CD14-positive monocyte (primary cell): Measurements from ENCODE around the gene CCR6. TPM values are rescaled to one million over a fixed set of nuclear protein-coding genes. Genes with fewer than 3 reads are reported as not detected.

Experiments used
- DNase-seq, 3 donors: peaks; one replicate each; pipeline ENCODE4 v3.0.0-alpha.2; 2011 to 2022
- H2AFZ ChIP-seq: 2 replicates; pipeline ENCODE4 v1.6.0; 2012; ENCODE audit warnings: mild to moderate bottlenecking, low read depth, low read length, inconsistent platforms; ENCODE audit not compliant: insufficient read depth, poor library complexity, severe bottlenecking
- H3K27ac ChIP-seq, 2 donors: 1 replicate in 1 of 2; 2 replicates in 1 of 2; pipeline ENCODE4 v1.5.1; 2012 to 2013; ENCODE audit warnings: low read length in 2 of 2, control low read depth in 1 of 2, inconsistent platforms in 1 of 2, low read depth in 1 of 2, mild to moderate bottlenecking in 1 of 2
- H3K27me3 ChIP-seq, 2 donors: one replicate each; pipeline versions ENCODE4 v1.6.0 to v1.6.1; 2011 to 2013; ENCODE audit warnings: low read length in 2 of 2; ENCODE audit not compliant: control insufficient read depth in 2 of 2, insufficient read depth in 2 of 2
- H3K36me3 ChIP-seq, 2 donors: replicated peaks in 1 of 2; 1 replicate in 1 of 2; 2 replicates in 1 of 2; pipeline versions ENCODE4 v1.5.1 to v1.6.1; 2012 to 2013; ENCODE audit warnings: low read length in 2 of 2, control low read depth in 1 of 2, inconsistent platforms in 1 of 2, mild to moderate bottlenecking in 1 of 2; ENCODE audit not compliant: insufficient read depth in 2 of 2, control insufficient read depth in 1 of 2
- H3K4me1 ChIP-seq, 2 donors: 1 replicate in 1 of 2; 2 replicates in 1 of 2; pipeline versions ENCODE4 v1.5.1 to v1.6.1; 2012 to 2013; ENCODE audit warnings: low read length in 2 of 2, control low read depth in 1 of 2, inconsistent platforms in 1 of 2, mild to moderate bottlenecking in 1 of 2, moderate library complexity in 1 of 2; ENCODE audit not compliant: insufficient read depth in 2 of 2, control insufficient read depth in 1 of 2
- H3K4me2 ChIP-seq: replicated peaks from 2 replicates; pipeline ENCODE3; 2012; ENCODE audit warnings: low read length, moderate library complexity, mild to moderate bottlenecking; ENCODE audit not compliant: poor library complexity, severe bottlenecking; ENCODE audit errors: extremely low read depth
- H3K4me3 ChIP-seq, 3 experiments: fragments of 200-600 bp in 1 of 3; sonication (generic) in 1 of 3; replicated peaks in 1 of 3; 1 replicate in 2 of 3; 2 replicates in 1 of 3; pipeline ENCODE4 v1.5.1; 2011 to 2013; ENCODE audit warnings: low read length in 3 of 3, mild to moderate bottlenecking in 3 of 3, control low read depth in 2 of 3, low read depth in 2 of 3, inconsistent platforms in 1 of 3, moderate library complexity in 1 of 3
- H3K79me2 ChIP-seq: 2 replicates; pipeline ENCODE4 v1.6.0; 2012; ENCODE audit warnings: mild to moderate bottlenecking, control low read depth, inconsistent platforms, low read length, moderate library complexity; ENCODE audit not compliant: insufficient read depth
- H3K9ac ChIP-seq: 2 replicates; pipeline ENCODE4 v1.6.0; 2017; ENCODE audit warnings: low read length, mild to moderate bottlenecking; ENCODE audit not compliant: insufficient read depth, poor library complexity, severe bottlenecking
- H3K9me3 ChIP-seq, 2 donors: replicated peaks in 1 of 2; 1 replicate in 1 of 2; 2 replicates in 1 of 2; pipeline versions ENCODE4 v1.5.1 to v1.6.1; 2012 to 2013; ENCODE audit warnings: low read length in 2 of 2, control low read depth in 1 of 2; ENCODE audit not compliant: control insufficient read depth in 1 of 2, insufficient read depth in 1 of 2
- H4K20me1 ChIP-seq: 2 replicates; pipeline ENCODE4 v1.6.0; 2012; ENCODE audit warnings: mild to moderate bottlenecking, low read length, control low read depth, moderate library complexity; ENCODE audit not compliant: insufficient read depth
- H3K27ac Mint-ChIP-seq, 7 donors: one replicate each; pipeline ENCODE4 v1.8.0; 2020; ENCODE audit warnings: mild to moderate bottlenecking in 7 of 7, mixed read lengths in 7 of 7, moderate library complexity in 6 of 7, inconsistent platforms in 2 of 7
- H3K27me3 Mint-ChIP-seq, 3 donors: one replicate each; pipeline ENCODE4 v1.8.0; 2021 to 2022; ENCODE audit warnings: low read depth in 3 of 3, mild to moderate bottlenecking in 3 of 3, mixed read lengths in 3 of 3, moderate library complexity in 3 of 3, inconsistent platforms in 1 of 3
- H3K36me3 Mint-ChIP-seq, 2 donors: one replicate each; pipeline ENCODE4 v1.8.0; 2020; ENCODE audit warnings: mixed read lengths in 2 of 2, inconsistent platforms in 1 of 2, mild to moderate bottlenecking in 1 of 2
- H3K4me1 Mint-ChIP-seq: one replicate; pipeline ENCODE4 v1.8.0; 2020; ENCODE audit warnings: mild to moderate bottlenecking, mixed read lengths
- H3K4me3 Mint-ChIP-seq, 2 donors: one replicate each; pipeline ENCODE4 v1.8.0; 2020; ENCODE audit warnings: mild to moderate bottlenecking in 2 of 2, mixed read lengths in 2 of 2, moderate library complexity in 1 of 2
- H3K9me3 Mint-ChIP-seq, 7 donors: one replicate each; pipeline ENCODE4 v1.8.0; 2020 to 2022; ENCODE audit warnings: mixed read lengths in 7 of 7, mild to moderate bottlenecking in 6 of 7, moderate library complexity in 6 of 7, inconsistent platforms in 2 of 7
- CTCF ChIP-seq: fragments of 200-600 bp; IDR thresholded peaks from one replicate; pipeline ENCODE4 v1.8.0; 2022; ENCODE audit warnings: antibody characterized with exemption, mild to moderate bottlenecking
- WGBS: methylation state at CpG from one replicate; pipeline ENCODE4 v1.1.5; 2013; ENCODE audit warnings: missing lambda C conversion rate; ENCODE audit not compliant: insufficient coverage; 5-methylcytosine and 5-hydroxymethylcytosine counted together
- intact Hi-C, 2 donors: fragments of 100-400 bp; cut with micrococcal nuclease; formaldehyde crosslinking; loops; one replicate each; pipeline versions ENCODE4 v1.15.0 to v1.15.1; 2023
- polyA plus RNA-seq, 3 donors: library from polyadenylated mRNA; depleted of rRNA in 1 of 3; unstranded in 2 of 3; stranded (reverse) in 1 of 3; fragments of 300-500 nt in 2 of 3; fragments of >200 nt in 1 of 3; fragmentation: Illumina TruSeq in 2 of 3; gene quantifications; 1 replicate in 2 of 3; 2 replicates in 1 of 3; pipeline ENCODE4 v1.2.3, GENCODE V29; 2012 to 2021

Gene CCR6
- polyA plus RNA-seq, 3 donors, result 0.07 to 0.43 TPM; not detected in 1

DNA sequence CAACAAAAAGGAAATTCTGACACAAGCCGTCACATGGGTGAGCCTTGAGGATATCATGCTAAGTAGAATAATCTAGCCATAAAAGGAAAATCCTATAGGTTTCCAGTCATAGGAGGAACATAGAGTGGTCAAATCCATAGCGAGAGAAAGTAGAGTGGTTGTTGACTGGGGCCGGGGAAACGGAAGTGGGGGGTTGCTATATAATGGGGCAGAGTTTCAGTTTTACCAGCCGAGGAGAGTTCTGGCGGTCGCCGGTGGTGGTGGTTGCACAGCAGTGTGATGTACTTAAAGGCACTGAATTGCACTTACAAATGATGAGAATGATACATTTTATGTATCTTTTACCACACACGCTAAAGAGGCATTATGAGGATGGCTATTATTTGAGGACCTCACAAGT is 30.0 kb downstream of the CCR6 start:
- Histone ChIP-seq H4K20me1 (no peaks in the 10 kb centered on the region), H3K4me1 (peaks cover 17 to 31% of the 10 kb centered on the region in 2 donors), H3K27ac (peak overlapping the region in 1 of 2 donors; percentile 69), H3K36me3 (no peaks in the 10 kb centered on the region), H3K27me3 (no peaks in the 10 kb centered on the region), H3K79me2 (no peaks in the 10 kb centered on the region), H3K9me3 (no peaks in the 10 kb centered on the region), H3K9ac (no peak overlapping the region), H3K4me3 (no peak overlapping the region), H3K4me2 (peak overlapping the region; percentile 44), H2AFZ (no peak overlapping the region)
- Mint-ChIP-seq H3K36me3 (no peaks in the 10 kb centered on the region), H3K9me3 (peaks cover 0 to 2% (median 0%) of the 10 kb centered on the region in 7 donors), H3K27ac (peak overlapping the region in 6 of 7 donors; percentile 57 to 92 (median 80)), H3K4me3 (peak overlapping the region; percentile 56 to 79), H3K4me1 (peaks cover 35% of the 10 kb centered on the region), H3K27me3 (peaks cover 2 to 4% (median 3%) of the 10 kb centered on the region in 3 donors)
- DNase-seq, result no peak
- intact Hi-C loops, result loop anchor here in 1 of 2 donors (5.0 kb wide), 1 partner anchor 61 kb away; no protein-coding TSS in a partner anchor
- TF ChIP-seq CTCF, result no peak
- 100% methylated on average over 2 of the region's 9 CpGs for WGBS

GRCh38 chr6:167153521-167153959 is 30.6 kb downstream of the CCR6 start:
- no peak for TF ChIP-seq CTCF
- Histone ChIP-seq H3K4me2 (peak overlapping the region; percentile 44), H3K4me1 (peaks cover 17 to 31% of the 10 kb centered on the region in 2 donors), H3K4me3 (peak overlapping the region in 2 of 3 experiments; percentile 4 to 24), H3K36me3 (no peaks in the 10 kb centered on the region), H3K9ac (no peak overlapping the region), H3K9me3 (no peaks in the 10 kb centered on the region), H3K79me2 (no peaks in the 10 kb centered on the region), H2AFZ (peak overlapping the region; percentile 1), H3K27ac (peak overlapping the region in 1 of 2 donors; percentile 69), H3K27me3 (no peaks in the 10 kb centered on the region), H4K20me1 (no peaks in the 10 kb centered on the region)
- Mint-ChIP-seq H3K27me3 (peaks cover 0 to 3% (median 2%) of the 10 kb centered on the region in 3 donors), H3K4me3 (peak overlapping the region; percentile 56 to 79), H3K36me3 (no peaks in the 10 kb centered on the region), H3K9me3 (peaks cover 0 to 2% (median 0%) of the 10 kb centered on the region in 7 donors), H3K27ac (peak overlapping the region; percentile 57 to 92 (median 80)), H3K4me1 (peaks cover 37% of the 10 kb centered on the region)
- 22% methylated on average over 5 of the region's 13 CpGs for WGBS
- intact Hi-C loops, result loop anchor here in 1 of 2 donors (5.0 kb wide), 1 partner anchor 61 kb away; no protein-coding TSS in a partner anchor
- DNase-seq, result peak; percentile 86 to 95 (median 92)
